GM12873 (cell line): ENCODE data around the gene POU3F2.

Experiments
- CTCF ChIP-seq: IDR thresholded peaks from 2 replicates; pipeline ENCODE4 v1.5.1; 2012; ENCODE audit warnings: low read depth, mild to moderate bottlenecking, moderate library complexity, low read length, control low read depth; ENCODE audit not compliant: insufficient read depth; ENCODE audit errors: missing control alignments

Gene POU3F2

GRCh38 chr6:98834060-98835031, at the start of gene POU3F2:
Gene POU3F2, plus strand, starts transcription at chr6:98834574. Its CDS starts 300 bp downstream, at chr6:98834874.
- no peak for TF ChIP-seq CTCF

GRCh38 chr6:98787435-98787834, 46.9 kb upstream of the POU3F2 start:
- no peak for TF ChIP-seq CTCF

- TF ChIP-seq CTCF: no peak
These were observed 46.4 kb upstream of the POU3F2 start for GRCh38 chr6:98787961-98788360.

GRCh38 chr6:98794307-98794842, 40.0 kb upstream of the POU3F2 start:
- TF ChIP-seq CTCF: no peak

GRCh38 chr6:98797217-98797994, 37.0 kb upstream of the POU3F2 start:
- TF ChIP-seq CTCF: no peak

- no peak for TF ChIP-seq CTCF
These were observed 33.5 kb upstream of the POU3F2 start for GRCh38 chr6:98800866-98801265.
